ENCODE data around the gene CAPN14. TPM values are rescaled to one million over a fixed set of nuclear protein-coding genes. Genes with fewer than 3 reads are reported as not detected.

The CAPN14 gene
- 0.16 TPM for total RNA-seq
- long read RNA-seq: 0 reads

GRCh38 chr2:31217465-31218200 is at the start of gene CAPN14:
Gene CAPN14, minus strand, starts transcription at chr2:31217515. Its CDS starts 12,068 bp downstream, at chr2:31205447.
- intact Hi-C loops (cut with DNase I): no loop called here
- no peak for DNase-seq (ENCODE audit: low spot score)

- intact Hi-C loops (cut with DNase I): no loop called here
- DNase-seq (ENCODE audit: low spot score): no peak
Observed at GRCh38 chr2:31266804-31267203, 49.5 kb upstream of the CAPN14 start.

- intact Hi-C loops (cut with DNase I): no loop called here
- no peak for DNase-seq (ENCODE audit: low spot score)
Observed at GRCh38 chr2:31265234-31265633, 47.9 kb upstream of the CAPN14 start.

- no peak for DNase-seq (ENCODE audit: low spot score)
- intact Hi-C loops (cut with DNase I): no loop called here
Observed at GRCh38 chr2:31263636-31264190, 46.4 kb upstream of the CAPN14 start.

GRCh38 chr2:31260870-31261269 is 43.6 kb upstream of the CAPN14 start:
- no peak for DNase-seq (ENCODE audit: low spot score)
- intact Hi-C loops (cut with DNase I): no loop called here

GRCh38 chr2:31259075-31259474 is 41.8 kb upstream of the CAPN14 start:
- intact Hi-C loops (cut with DNase I): no loop called here
- DNase-seq (ENCODE audit: low spot score): no peak

GRCh38 chr2:31258351-31258750 is 41.0 kb upstream of the CAPN14 start:
- no peak for DNase-seq (ENCODE audit: low spot score)
- intact Hi-C loops (cut with DNase I): no loop called here

- DNase-seq (ENCODE audit: low spot score): no peak
- intact Hi-C loops (cut with DNase I): no loop called here
Observed at GRCh38 chr2:31256611-31257382, 39.5 kb upstream of the CAPN14 start.

GRCh38 chr2:31255911-31256571 is 38.7 kb upstream of the CAPN14 start:
- intact Hi-C loops (cut with DNase I): no loop called here
- DNase-seq (ENCODE audit: low spot score): no peak

- intact Hi-C loops (cut with DNase I): no loop called here
- DNase-seq (ENCODE audit: low spot score): peak; percentile 66
Observed at GRCh38 chr2:31254237-31255203, 37.2 kb upstream of the CAPN14 start.

- peak; percentile 67 for DNase-seq (ENCODE audit: low spot score)
- intact Hi-C loops (cut with DNase I): no loop called here
Observed at GRCh38 chr2:31253356-31254131, 36.2 kb upstream of the CAPN14 start.

- peak; percentile 35 for DNase-seq (ENCODE audit: low spot score)
- intact Hi-C loops (cut with DNase I): no loop called here
Observed at GRCh38 chr2:31251851-31252250, 34.5 kb upstream of the CAPN14 start.

- DNase-seq (ENCODE audit: low spot score): peak; percentile 39
- intact Hi-C loops (cut with DNase I): no loop called here
Observed at GRCh38 chr2:31251018-31251417, 33.7 kb upstream of the CAPN14 start.

- intact Hi-C loops (cut with DNase I): no loop called here
- peak; percentile 61 for DNase-seq (ENCODE audit: low spot score)
Observed at GRCh38 chr2:31249009-31249690, 31.8 kb upstream of the CAPN14 start.

- DNase-seq (ENCODE audit: low spot score): peak; percentile 63
- intact Hi-C loops (cut with DNase I): no loop called here
Observed at GRCh38 chr2:31248139-31248538, 30.8 kb upstream of the CAPN14 start.

GRCh38 chr2:31247711-31248110 is 30.4 kb upstream of the CAPN14 start:
- intact Hi-C loops (cut with DNase I): no loop called here
- DNase-seq (ENCODE audit: low spot score): no peak

- intact Hi-C loops (cut with DNase I): no loop called here
- peak; percentile 10 for DNase-seq (ENCODE audit: low spot score)
Observed at GRCh38 chr2:31246184-31246852, 29.0 kb upstream of the CAPN14 start.
